Fibroblast of skin of left quadriceps (primary cell): ENCODE data around the gene KIR2DL4.
"Not testable (repeated sequence)": the region's sequence is repeated elsewhere in the genome, so short reads cannot be mapped to it uniquely, and the experiment has no call there.

Experiments
- DNase-seq, 2 experiments: peaks; one replicate each; pipeline ENCODE4 v3.0.0-alpha.2; 2013; ENCODE audit warnings: low read depth in 2 of 2

Gene KIR2DL4

GRCh38 chr19:54803410-54803809 is at the start of gene KIR2DL4:
TSS of gene KIR2DL4 (plus strand) at chr19:54803610. CDS start at chr19:54803652, 42 bp downstream.
- no peak for DNase-seq

GRCh38 chr19:54756204-54757110 is 47.0 kb upstream of the KIR2DL4 start:
- not testable (repeated sequence) for DNase-seq

DNA sequence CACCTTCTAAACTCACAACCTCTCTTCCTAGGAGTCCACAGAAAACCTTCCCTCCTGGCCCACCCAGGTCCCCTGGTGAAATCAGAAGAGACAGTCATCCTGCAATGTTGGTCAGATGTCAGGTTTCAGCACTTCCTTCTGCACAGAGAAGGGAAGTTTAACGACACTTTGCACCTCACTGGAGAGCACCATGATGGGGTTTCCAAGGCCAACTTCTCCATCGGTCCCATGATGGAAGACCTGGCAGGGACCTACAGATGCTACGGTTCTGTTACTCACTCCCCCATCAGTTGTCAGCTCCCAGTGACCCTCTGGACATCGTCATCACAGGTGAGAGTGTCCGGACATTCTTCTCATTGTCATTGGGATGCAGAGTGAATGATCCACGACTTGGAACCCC is 44.8 kb upstream of the KIR2DL4 start:
- not testable (repeated sequence) for DNase-seq

GRCh38 chr19:54764219-54764618 is 39.2 kb upstream of the KIR2DL4 start:
- not testable (repeated sequence) for DNase-seq

DNA sequence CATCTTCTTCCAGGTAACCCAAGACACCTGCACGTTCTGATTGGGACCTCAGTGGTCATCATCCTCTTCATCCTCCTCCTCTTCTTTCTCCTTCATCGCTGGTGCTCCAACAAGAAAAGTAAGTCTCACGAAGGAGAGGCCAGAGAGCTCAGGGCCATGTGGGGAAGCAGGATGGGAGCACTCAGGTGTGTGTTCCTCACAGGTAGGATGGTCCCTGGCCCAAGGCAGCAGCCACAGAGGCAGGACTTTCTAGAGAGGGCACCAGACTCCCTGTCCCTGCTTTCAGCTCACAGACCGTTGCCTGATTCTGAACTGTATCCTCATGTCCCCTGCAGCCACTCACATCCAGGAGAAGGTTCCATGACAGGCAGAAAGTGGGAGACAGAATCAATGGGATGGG is 36.9 kb upstream of the KIR2DL4 start:
- not testable (repeated sequence) for DNase-seq

GRCh38 chr19:54769646-54770045 is 33.8 kb upstream of the KIR2DL4 start, which contains the start of gene KIR2DL1:
TSS of gene KIR2DL1 (plus strand) at chr19:54769793. CDS start at chr19:54769851, 58 bp downstream.
- not testable (repeated sequence) for DNase-seq

DNA sequence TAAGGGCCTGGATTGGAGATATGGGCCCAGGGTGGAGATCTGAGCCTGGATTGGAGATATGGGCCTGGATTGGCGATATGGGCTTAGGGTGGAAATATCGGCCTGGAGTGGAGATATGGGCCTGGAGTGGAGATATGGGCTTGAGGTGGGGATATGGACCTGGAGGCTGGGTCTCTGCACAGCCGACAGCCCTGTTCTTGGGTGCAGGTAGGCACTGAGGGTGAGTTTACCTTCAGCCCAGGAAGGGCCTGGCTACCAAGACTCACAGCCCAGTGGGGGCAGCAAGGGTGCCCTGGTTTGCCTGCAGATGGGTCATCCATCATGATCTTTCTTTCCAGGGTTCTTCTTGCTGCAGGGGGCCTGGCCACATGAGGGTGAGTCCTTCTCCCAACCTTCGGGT is 32.9 kb upstream of the KIR2DL4 start:
- DNase-seq: not testable (repeated sequence)

- not testable (repeated sequence) for DNase-seq
Observed at GRCh38 chr19:54771018-54771960, 32.1 kb upstream of the KIR2DL4 start.

DNA sequence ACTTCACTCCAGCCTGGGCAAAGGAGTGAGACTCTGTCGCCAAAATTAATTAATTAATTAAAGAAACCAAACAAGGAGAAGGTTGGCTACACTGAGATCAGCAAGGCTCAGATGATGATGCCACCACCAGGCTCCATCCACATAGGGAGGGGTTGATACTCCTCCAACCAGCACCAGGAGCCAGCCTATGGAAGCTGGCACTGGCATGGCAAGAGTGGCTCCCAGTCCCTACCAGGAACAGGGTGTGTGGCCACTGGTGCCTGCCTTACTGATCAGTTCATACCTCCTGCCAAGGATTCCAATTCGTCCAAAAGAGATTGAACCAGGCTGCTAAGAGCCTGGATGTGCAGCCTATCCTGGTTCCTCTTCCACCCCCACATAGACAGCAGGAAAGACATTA is 30.7 kb upstream of the KIR2DL4 start:
- not testable (repeated sequence) for DNase-seq

DNA sequence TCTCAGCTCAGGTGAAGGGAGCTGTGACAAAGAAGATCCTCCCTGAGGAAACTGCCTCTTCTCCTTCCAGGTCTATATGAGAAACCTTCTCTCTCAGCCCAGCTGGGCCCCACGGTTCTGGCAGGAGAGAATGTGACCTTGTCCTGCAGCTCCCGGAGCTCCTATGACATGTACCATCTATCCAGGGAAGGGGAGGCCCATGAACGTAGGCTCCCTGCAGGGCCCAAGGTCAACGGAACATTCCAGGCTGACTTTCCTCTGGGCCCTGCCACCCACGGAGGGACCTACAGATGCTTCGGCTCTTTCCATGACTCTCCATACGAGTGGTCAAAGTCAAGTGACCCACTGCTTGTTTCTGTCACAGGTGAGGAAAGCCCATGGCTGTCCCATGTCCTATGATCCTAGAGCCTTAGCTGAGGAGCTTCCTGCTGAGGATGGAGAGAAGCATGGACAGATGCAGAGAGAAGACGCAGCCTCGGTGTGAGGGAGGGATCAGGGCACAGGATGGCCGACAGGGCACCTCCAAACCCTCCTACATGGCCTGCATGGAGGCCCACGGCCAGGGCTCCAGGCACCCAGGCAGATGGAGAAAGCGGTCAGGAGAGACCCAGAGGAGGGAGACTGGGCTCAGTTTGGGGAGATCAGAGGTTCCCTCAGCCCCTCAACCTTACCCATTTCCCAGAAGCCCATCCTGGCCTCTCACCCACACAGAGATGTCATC is 28.2 kb upstream of the KIR2DL4 start:
- not testable (repeated sequence) for DNase-seq

DNA sequence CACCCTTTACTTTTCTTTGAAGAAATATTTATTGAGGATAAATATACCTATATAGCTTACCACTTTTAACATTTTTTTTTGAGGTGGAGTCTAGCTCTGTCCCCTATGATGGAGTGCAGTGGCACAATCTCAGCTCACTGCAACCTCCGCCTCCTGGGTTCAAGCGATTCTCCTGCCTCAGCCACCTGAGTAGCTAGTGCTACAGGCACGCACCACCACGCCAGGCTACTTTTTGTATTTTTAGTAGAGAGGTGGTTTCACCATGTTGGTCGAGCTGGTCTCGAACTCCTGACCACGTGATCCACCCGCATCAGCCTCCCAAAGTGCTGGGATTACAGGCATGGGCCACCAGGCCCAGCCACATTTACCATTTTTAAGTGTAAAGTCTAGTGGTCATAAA is 27.6 kb upstream of the KIR2DL4 start:
- not testable (repeated sequence) for DNase-seq

DNA sequence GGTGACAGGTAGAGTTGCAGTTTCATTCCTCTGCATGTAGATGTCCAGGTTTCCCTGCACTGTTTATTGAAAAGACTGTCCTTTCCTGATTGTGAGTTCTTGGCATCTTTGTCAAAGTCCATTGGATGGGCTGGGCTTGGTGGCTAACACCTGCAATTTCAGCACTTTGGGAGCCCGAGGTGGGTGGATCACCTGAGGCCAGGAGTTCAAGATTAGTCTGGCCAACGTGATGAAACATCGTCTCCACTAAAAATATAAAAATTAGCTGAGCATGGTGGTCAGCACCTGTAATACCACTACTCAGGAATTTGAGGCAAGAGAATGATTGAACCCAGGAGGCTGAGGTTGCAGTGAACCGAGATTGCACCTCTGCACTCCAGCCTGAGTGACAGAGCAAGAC is 25.6 kb upstream of the KIR2DL4 start:
- DNase-seq: not testable (repeated sequence)

- not testable (repeated sequence) for DNase-seq
Observed at GRCh38 chr19:54778896-54779295, 24.5 kb upstream of the KIR2DL4 start.

DNA sequence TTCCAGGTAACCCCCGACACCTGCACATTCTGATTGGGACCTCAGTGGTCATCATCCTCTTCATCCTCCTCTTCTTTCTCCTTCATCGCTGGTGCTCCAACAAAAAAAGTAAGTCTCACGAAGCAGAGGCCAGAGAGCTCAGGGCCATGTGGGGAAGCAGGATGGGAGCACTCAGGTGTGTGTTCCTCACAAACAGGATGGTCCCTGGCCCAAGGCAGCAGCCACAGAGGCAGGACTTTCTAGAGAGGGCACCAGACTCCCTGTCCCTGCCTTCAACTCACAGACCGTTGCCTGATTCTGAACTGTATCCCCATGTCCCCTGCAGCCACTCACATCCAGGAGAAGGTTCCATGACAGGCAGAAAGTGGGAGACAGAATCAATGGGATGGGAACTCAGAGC is 20.5 kb upstream of the KIR2DL4 start:
- DNase-seq: not testable (repeated sequence)

DNA sequence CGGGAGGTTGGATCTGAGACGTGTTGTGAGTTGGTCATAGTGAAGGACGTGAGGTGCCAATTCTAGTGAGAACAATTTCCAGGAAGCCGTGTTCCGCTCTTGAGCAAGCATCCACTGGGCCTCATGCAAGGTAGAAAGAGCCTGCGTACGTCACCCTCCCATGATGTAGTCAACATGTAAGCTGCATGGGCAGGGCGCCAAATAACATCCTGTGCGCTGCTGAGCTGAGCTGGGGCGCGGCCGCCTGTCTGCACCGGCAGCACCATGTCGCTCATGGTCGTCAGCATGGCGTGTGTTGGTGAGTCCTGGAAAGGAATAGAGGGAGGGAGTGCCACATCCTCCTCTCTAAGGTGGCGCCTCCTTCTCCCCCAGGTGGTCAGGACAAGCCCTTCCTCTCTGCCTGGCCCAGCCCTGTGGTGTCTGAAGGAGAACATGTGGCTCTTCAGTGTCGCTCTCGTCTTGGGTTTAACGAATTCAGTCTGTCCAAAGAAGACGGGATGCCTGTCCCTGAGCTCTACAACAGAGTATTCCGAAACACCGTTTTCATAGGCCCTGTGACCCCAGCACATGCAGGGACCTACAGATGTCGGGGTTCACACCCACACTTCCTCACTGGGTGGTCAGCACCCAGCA is 17.2 kb upstream of the KIR2DL4 start:
- not testable (repeated sequence) for DNase-seq

DNA sequence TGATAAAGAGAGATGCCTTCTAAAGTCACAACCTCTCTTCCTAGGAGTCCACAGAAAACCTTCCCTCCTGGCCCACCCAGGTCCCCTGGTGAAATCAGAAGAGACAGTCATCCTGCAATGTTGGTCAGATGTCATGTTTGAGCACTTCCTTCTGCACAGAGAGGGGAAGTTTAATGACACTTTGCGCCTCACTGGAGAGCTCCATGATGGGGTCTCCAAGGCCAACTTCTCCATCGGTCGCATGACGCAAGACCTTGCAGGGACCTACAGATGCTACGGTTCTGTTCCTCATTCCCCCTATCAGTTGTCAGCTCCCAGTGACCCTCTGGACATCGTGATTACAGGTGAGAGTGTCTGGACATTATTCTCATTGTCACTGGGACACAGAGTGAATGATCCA is 15.3 kb upstream of the KIR2DL4 start:
- DNase-seq: not testable (repeated sequence)

- DNase-seq: no peak
Observed at GRCh38 chr19:54790711-54791110, 12.7 kb upstream of the KIR2DL4 start.

- no peak for DNase-seq
Observed at GRCh38 chr19:54791476-54791875, 11.9 kb upstream of the KIR2DL4 start.

GRCh38 chr19:54792814-54793213 is 10.6 kb upstream of the KIR2DL4 start:
- DNase-seq: no peak

GRCh38 chr19:54795758-54796157 is 7.7 kb upstream of the KIR2DL4 start:
- no peak for DNase-seq

- DNase-seq: no peak
Observed at GRCh38 chr19:54804101-54804500, 691 bp downstream of the KIR2DL4 start.
